GM21619 (cell line): Measurements from ENCODE around the gene POLK.

ENCODE experiments used
- ATAC-seq: cut with Tn5 transposase; IDR thresholded peaks from one replicate; pipeline ENCODE4 v1.9.1; 2021; ENCODE audit not compliant: unreplicated experiment

POLK gene

GRCh38 chr5:75640395-75640794 lies 128.7 kb downstream of the POLK start:
- no peak for ATAC-seq

- no peak for ATAC-seq
Observed at GRCh38 chr5:75640826-75641225, 129.1 kb downstream of the POLK start.

DNA sequence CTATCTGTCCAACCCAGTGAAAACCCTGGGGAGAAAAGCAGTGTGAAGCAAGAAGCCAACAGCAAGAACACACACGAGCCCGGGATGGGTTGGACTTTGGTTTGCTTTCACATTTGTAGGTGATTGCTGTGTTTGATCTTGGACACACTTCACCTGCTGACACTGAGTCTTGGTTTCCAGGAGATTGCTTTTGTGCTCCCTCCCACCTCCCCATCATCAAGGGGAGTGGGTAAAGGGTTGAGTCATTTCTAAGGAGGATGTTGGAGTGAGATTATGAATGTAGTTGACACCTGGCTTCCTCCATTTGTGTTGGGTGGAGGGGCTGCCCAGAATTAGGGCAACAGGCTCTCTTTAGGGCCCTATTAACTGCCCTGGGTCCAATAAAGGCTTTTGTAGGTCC lies 137.0 kb downstream of the POLK start:
- ATAC-seq: no peak
